Stomach (tissue), 4 donors: ENCODE results near the gene OR56B4.
"Not testable (repeated sequence)": the region's sequence is repeated elsewhere in the genome, so short reads cannot be mapped to it uniquely, and the experiment has no call there.

Experiments
- POLR2A ChIP-seq, 4 donors: fragments of 450-650 bp; IDR thresholded peaks; one replicate each; pipeline ENCODE4 v1.6.1; 2016; ENCODE audit warnings: antibody characterized with exemption in 4 of 4, control low read depth in 2 of 4, mild to moderate bottlenecking in 1 of 4, moderate library complexity in 1 of 4
- POLR2AphosphoS5 ChIP-seq, 3 donors: sonication (generic); formaldehyde crosslinking; IDR thresholded peaks; one replicate each; pipeline ENCODE4 v1.6.1; 2016; ENCODE audit warnings: antibody characterized with exemption in 3 of 3
- TF ChIP-seq, protein P1 (sequence below), 7 experiments: fragments of 450-650 bp in 4 of 7; fragments of 200-600 bp in 3 of 7; sonication (generic) in 3 of 7; IDR thresholded peaks; one replicate each; pipeline ENCODE4 v1.5.1; 2016 to 2019; ENCODE audit warnings: antibody characterized with exemption in 7 of 7, control low read depth in 2 of 7, mild to moderate bottlenecking in 1 of 7

DNA sequence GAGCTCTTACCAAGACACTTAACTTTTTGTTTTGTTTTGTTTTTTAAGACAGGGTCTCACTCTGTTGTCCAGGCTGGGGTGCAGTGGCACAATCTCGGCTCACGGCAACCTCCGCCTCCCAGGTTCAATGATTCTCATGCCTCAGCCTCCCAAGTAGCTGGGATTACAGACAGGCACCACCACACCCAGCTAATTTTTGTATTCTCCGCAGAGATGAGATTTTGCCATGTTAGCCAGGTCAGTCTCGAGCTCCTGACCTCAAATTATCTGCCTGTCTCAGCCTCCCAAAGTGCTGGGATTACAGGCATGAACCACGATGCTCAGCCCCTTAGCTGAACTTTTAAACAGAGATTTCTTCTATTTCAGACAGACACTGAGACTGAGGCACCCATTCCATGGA is at the start of gene OR56B4:
- TF ChIP-seq, protein P1, sequence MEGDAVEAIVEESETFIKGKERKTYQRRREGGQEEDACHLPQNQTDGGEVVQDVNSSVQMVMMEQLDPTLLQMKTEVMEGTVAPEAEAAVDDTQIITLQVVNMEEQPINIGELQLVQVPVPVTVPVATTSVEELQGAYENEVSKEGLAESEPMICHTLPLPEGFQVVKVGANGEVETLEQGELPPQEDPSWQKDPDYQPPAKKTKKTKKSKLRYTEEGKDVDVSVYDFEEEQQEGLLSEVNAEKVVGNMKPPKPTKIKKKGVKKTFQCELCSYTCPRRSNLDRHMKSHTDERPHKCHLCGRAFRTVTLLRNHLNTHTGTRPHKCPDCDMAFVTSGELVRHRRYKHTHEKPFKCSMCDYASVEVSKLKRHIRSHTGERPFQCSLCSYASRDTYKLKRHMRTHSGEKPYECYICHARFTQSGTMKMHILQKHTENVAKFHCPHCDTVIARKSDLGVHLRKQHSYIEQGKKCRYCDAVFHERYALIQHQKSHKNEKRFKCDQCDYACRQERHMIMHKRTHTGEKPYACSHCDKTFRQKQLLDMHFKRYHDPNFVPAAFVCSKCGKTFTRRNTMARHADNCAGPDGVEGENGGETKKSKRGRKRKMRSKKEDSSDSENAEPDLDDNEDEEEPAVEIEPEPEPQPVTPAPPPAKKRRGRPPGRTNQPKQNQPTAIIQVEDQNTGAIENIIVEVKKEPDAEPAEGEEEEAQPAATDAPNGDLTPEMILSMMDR (IDR thresholded peaks at IDR 0.05) = not testable (repeated sequence)
- TF ChIP-seq POLR2AphosphoS5, POLR2A (IDR thresholded peaks at IDR 0.05): not testable (repeated sequence)
